RCC 7860 (cell line): ENCODE measurements around the gene MARCHF9.

Source experiments
- DNase-seq: peaks from one replicate; pipeline ENCODE4 v3.0.0-alpha.2; 2015; ENCODE audit warnings: low spot score
- FAIRE-seq: peaks from 2 replicates; lab custom pipeline; 2012; peaks lifted over from hg19 to GRCh38; lab: Jason Lieb, UNC

MARCHF9 gene

GRCh38 chr12:57736741-57737466 lies 18.0 kb upstream of the MARCHF9 start:
- FAIRE-seq = no peak
- DNase-seq = no peak

- FAIRE-seq (no peak), DNase-seq (no peak)
Measured at GRCh38 chr12:57737467-57738460, 17.1 kb upstream of the MARCHF9 start.

- FAIRE-seq (no peak), DNase-seq (no peak)
Measured at GRCh38 chr12:57738661-57739237, 16.2 kb upstream of the MARCHF9 start, which contains the start of gene AGAP2. Gene AGAP2, minus strand, starts transcription at chr12:57738742. Its CDS starts 496 bp downstream, at chr12:57738246.

- no peak for DNase-seq
- FAIRE-seq = no peak
Measured at GRCh38 chr12:57739387-57739786, 15.5 kb upstream of the MARCHF9 start.

- FAIRE-seq = no peak
- DNase-seq = no peak
Measured at GRCh38 chr12:57739914-57740538, 14.9 kb upstream of the MARCHF9 start.

GRCh38 chr12:57740656-57741412 lies 14.1 kb upstream of the MARCHF9 start:
- DNase-seq = no peak
- no peak for FAIRE-seq

- DNase-seq (no peak), FAIRE-seq (no peak)
Measured at GRCh38 chr12:57741413-57741789, 13.5 kb upstream of the MARCHF9 start.

- DNase-seq (no peak), FAIRE-seq (no peak)
Measured at GRCh38 chr12:57741844-57742738, 12.8 kb upstream of the MARCHF9 start.

- DNase-seq = no peak
- no peak for FAIRE-seq
Measured at GRCh38 chr12:57743769-57744168, 11.1 kb upstream of the MARCHF9 start.

GRCh38 chr12:57744194-57744776 lies 10.6 kb upstream of the MARCHF9 start:
- DNase-seq = no peak
- no peak for FAIRE-seq

GRCh38 chr12:57744777-57745484 lies 10.0 kb upstream of the MARCHF9 start, which contains the start of gene TSPAN31:
Gene TSPAN31, plus strand, starts transcription at chr12:57745039. Its CDS starts 116 bp downstream, at chr12:57745155.
- peak; percentile 88 for DNase-seq
- FAIRE-seq = peak; percentile 84

- DNase-seq (no peak), FAIRE-seq (no peak)
Measured at GRCh38 chr12:57745485-57745881, 9.4 kb upstream of the MARCHF9 start.

- DNase-seq = no peak
- FAIRE-seq = no peak
Measured at GRCh38 chr12:57746025-57746424, 8.9 kb upstream of the MARCHF9 start.

GRCh38 chr12:57749061-57749460 lies 5.8 kb upstream of the MARCHF9 start:
- DNase-seq (no peak), FAIRE-seq (no peak)

GRCh38 chr12:57750561-57751431 lies 4.1 kb upstream of the MARCHF9 start:
- FAIRE-seq = no peak

GRCh38 chr12:57751432-57751787 lies 3.5 kb upstream of the MARCHF9 start:
- FAIRE-seq (no peak), DNase-seq (no peak)

More at GRCh38 chr12:57750561-57751431, 4.1 kb upstream of the MARCHF9 start:
- DNase-seq = no peak
